CD4-positive, CD25-positive, alpha-beta regulatory T cell (primary cell): ENCODE data around the gene MEGF8. TPM values are rescaled to one million over a fixed set of nuclear protein-coding genes. Genes with fewer than 3 reads are reported as not detected.
A peak's percentile ranks its signal among the peaks of the same experiment; 100 is the strongest.

Experiments
- ATAC-seq, 2 donors: fragments of 150-1000 bp; cut with Tn5 transposase; one replicate each; pipeline ENCODE4 v1.10.0; 2021; ENCODE audit warnings: low read depth in 2 of 2, moderate number of reproducible peaks in 2 of 2, moderate library complexity in 1 of 2
- DNase-seq, 3 donors: peaks; one replicate each; pipeline versions ENCODE4 v3.0.0 to v3.0.0-alpha.2; 2012 to 2022; ENCODE audit warnings: mixed read lengths in 1 of 3
- H3K27ac ChIP-seq: one replicate; pipeline ENCODE4 v1.7.0; 2013; ENCODE audit warnings: mild to moderate bottlenecking, low read length; ENCODE audit not compliant: insufficient read depth, poor library complexity, severe bottlenecking
- H3K27me3 ChIP-seq: one replicate; pipeline ENCODE4 v1.7.0; 2013; ENCODE audit warnings: low read length; ENCODE audit not compliant: control insufficient read depth, insufficient read depth
- H3K36me3 ChIP-seq: one replicate; pipeline ENCODE4 v1.7.0; 2013; ENCODE audit warnings: mild to moderate bottlenecking, low read length, moderate library complexity; ENCODE audit not compliant: control insufficient read depth, insufficient read depth
- H3K4me1 ChIP-seq: 2 replicates; pipeline ENCODE4 v1.7.0; 2013; ENCODE audit warnings: mild to moderate bottlenecking, low read length; ENCODE audit not compliant: insufficient read depth, control insufficient read depth, poor library complexity, severe bottlenecking
- H3K4me3 ChIP-seq: one replicate; pipeline ENCODE4 v1.7.0; 2013; ENCODE audit warnings: low read depth, mild to moderate bottlenecking, low read length, moderate library complexity
- H3K9me3 ChIP-seq, 2 experiments: 1 replicate in 1 of 2; 2 replicates in 1 of 2; pipeline ENCODE4 v1.7.0; 2013; ENCODE audit warnings: low read length in 2 of 2, mild to moderate bottlenecking in 1 of 2, moderate library complexity in 1 of 2; ENCODE audit not compliant: control insufficient read depth in 2 of 2
- H3K27ac Mint-ChIP-seq, 3 donors: one replicate each; pipeline ENCODE4 v1.8.0; 2020 to 2022; ENCODE audit warnings: mild to moderate bottlenecking in 3 of 3, mixed read lengths in 3 of 3, moderate library complexity in 2 of 3
- H3K27me3 Mint-ChIP-seq: one replicate; pipeline ENCODE4 v1.8.0; 2022; ENCODE audit warnings: mild to moderate bottlenecking, mixed read lengths
- H3K36me3 Mint-ChIP-seq: one replicate; pipeline ENCODE4 v1.8.0; 2020; ENCODE audit warnings: mixed read lengths
- H3K4me1 Mint-ChIP-seq, 4 donors: one replicate each; pipeline ENCODE4 v1.8.0; 2020 to 2022; ENCODE audit warnings: mixed read lengths in 4 of 4, mild to moderate bottlenecking in 1 of 4
- H3K4me3 Mint-ChIP-seq, 4 donors: one replicate each; pipeline ENCODE4 v1.8.0; 2020 to 2022; ENCODE audit warnings: mild to moderate bottlenecking in 4 of 4, mixed read lengths in 4 of 4, moderate library complexity in 3 of 4
- H3K9me3 Mint-ChIP-seq, 7 donors: one replicate each; pipeline ENCODE4 v1.8.0; 2020 to 2022; ENCODE audit warnings: mixed read lengths in 7 of 7, mild to moderate bottlenecking in 3 of 7, moderate library complexity in 2 of 7
- polyA plus RNA-seq, 4 donors: library from polyadenylated mRNA; unstranded; fragments of 300-500 nt; fragmentation: Illumina TruSeq; gene quantifications; one replicate each; pipeline ENCODE4 v1.2.3, GENCODE V29; 2021
- total RNA-seq: library from RNA; stranded (reverse); gene quantifications from one replicate; pipeline ENCODE4 v1.2.3, GENCODE V29; 2022

Gene MEGF8
- total and polyA plus RNA-seq, 5 donors from 2014 or later, result 0.18 to 6.5 (median 0.22) TPM

- Mint-ChIP-seq H3K36me3 (peaks cover 5% of the 10 kb centered on the region), H3K27me3 (peaks cover 5% of the 10 kb centered on the region), H3K4me1 (peaks cover 0 to 33% (median 16%) of the 10 kb centered on the region in 4 donors), H3K9me3 (no peaks in the 10 kb centered on the region), H3K4me3 (peak overlapping the region in 1 of 4 donors; percentile 54), H3K27ac (no peak overlapping the region)
- DNase-seq (no peak), ATAC-seq (no peak)
- Histone ChIP-seq H3K9me3 (no peaks in the 10 kb centered on the region), H3K36me3 (peaks cover 43% of the 10 kb centered on the region), H3K27ac (no peak overlapping the region), H3K4me1 (peaks cover 18% of the 10 kb centered on the region), H3K4me3 (no peak overlapping the region), H3K27me3 (no peaks in the 10 kb centered on the region)
Measured at GRCh38 chr19:42288387-42288786, 37.0 kb upstream of the MEGF8 start.

GRCh38 chr19:42288881-42289555 is 36.4 kb upstream of the MEGF8 start:
- Mint-ChIP-seq H3K27ac (no peak overlapping the region), H3K36me3 (peaks cover 5% of the 10 kb centered on the region), H3K4me1 (peaks cover 0 to 34% (median 16%) of the 10 kb centered on the region in 4 donors), H3K27me3 (peaks cover 5% of the 10 kb centered on the region), H3K9me3 (no peaks in the 10 kb centered on the region), H3K4me3 (peak overlapping the region in 1 of 4 donors; percentile 27)
- no peak overlapping the region for H3K4me3 ChIP-seq
- no peak for DNase-seq
- no peak for ATAC-seq
- no peaks in the 10 kb centered on the region for H3K9me3 ChIP-seq
- H3K36me3 ChIP-seq, result peaks cover 49% of the 10 kb centered on the region
- no peaks in the 10 kb centered on the region for H3K27me3 ChIP-seq
- H3K27ac ChIP-seq, result no peak overlapping the region
- H3K4me1 ChIP-seq, result peaks cover 17% of the 10 kb centered on the region

GRCh38 chr19:42289556-42290041 is 35.8 kb upstream of the MEGF8 start:
- H3K27ac Mint-ChIP-seq, result no peak overlapping the region
- no peak overlapping the region for H3K4me3 Mint-ChIP-seq
- DNase-seq, result no peak

GRCh38 chr19:42290136-42290522 is 35.3 kb upstream of the MEGF8 start:
- H3K27me3 Mint-ChIP-seq, result no peaks in the 10 kb centered on the region
- ATAC-seq (no peak), DNase-seq (no peak)
- H3K27ac Mint-ChIP-seq, result no peak overlapping the region
- Histone ChIP-seq H3K9me3 (no peaks in the 10 kb centered on the region), H3K27me3 (no peaks in the 10 kb centered on the region), H3K4me1 (peaks cover 10% of the 10 kb centered on the region), H3K36me3 (peaks cover 54% of the 10 kb centered on the region), H3K4me3 (no peak overlapping the region), H3K27ac (no peak overlapping the region)
- H3K4me1 Mint-ChIP-seq, result peaks cover 0 to 29% (median 10%) of the 10 kb centered on the region in 4 donors
- H3K4me3 Mint-ChIP-seq, result no peak overlapping the region
- H3K36me3 Mint-ChIP-seq, result peaks cover 5% of the 10 kb centered on the region
- no peaks in the 10 kb centered on the region for H3K9me3 Mint-ChIP-seq

More at GRCh38 chr19:42289556-42290041, 35.8 kb upstream of the MEGF8 start:
- ATAC-seq, result no peak
- Histone ChIP-seq H3K9me3 (no peaks in the 10 kb centered on the region), H3K4me1 (peaks cover 15% of the 10 kb centered on the region), H3K27me3 (no peaks in the 10 kb centered on the region), H3K4me3 (no peak overlapping the region), H3K27ac (no peak overlapping the region), H3K36me3 (peaks cover 54% of the 10 kb centered on the region)
- Mint-ChIP-seq H3K9me3 (no peaks in the 10 kb centered on the region), H3K4me1 (peaks cover 0 to 34% (median 15%) of the 10 kb centered on the region in 4 donors), H3K27me3 (peaks cover 5% of the 10 kb centered on the region), H3K36me3 (peaks cover 5% of the 10 kb centered on the region)

- H3K36me3 ChIP-seq, result peaks cover 54% of the 10 kb centered on the region
- Mint-ChIP-seq H3K27me3 (no peaks in the 10 kb centered on the region), H3K4me3 (no peak overlapping the region), H3K4me1 (peaks cover 0 to 24% (median 8%) of the 10 kb centered on the region in 4 donors), H3K36me3 (peaks cover 5% of the 10 kb centered on the region), H3K27ac (no peak overlapping the region), H3K9me3 (no peaks in the 10 kb centered on the region)
- DNase-seq, result peak; percentile 54 to 60 (median 55)
- H3K9me3 ChIP-seq, result no peaks in the 10 kb centered on the region
- no peak overlapping the region for H3K4me3 ChIP-seq
- peaks cover 4% of the 10 kb centered on the region for H3K4me1 ChIP-seq
- ATAC-seq, result peak; percentile 70 to 78
- H3K27me3 ChIP-seq, result no peaks in the 10 kb centered on the region
- H3K27ac ChIP-seq, result no peak overlapping the region
Measured at GRCh38 chr19:42290523-42291434, 34.7 kb upstream of the MEGF8 start.

- DNase-seq (no peak), ATAC-seq (no peak)
- Mint-ChIP-seq H3K27me3 (no peaks in the 10 kb centered on the region), H3K4me1 (peaks cover 0 to 24% (median 8%) of the 10 kb centered on the region in 4 donors), H3K27ac (peak overlapping the region in 2 of 3 donors; percentile 4 to 81), H3K36me3 (peaks cover 5% of the 10 kb centered on the region), H3K4me3 (no peak overlapping the region), H3K9me3 (no peaks in the 10 kb centered on the region)
- H3K27ac ChIP-seq, result no peak overlapping the region
- H3K27me3 ChIP-seq, result no peaks in the 10 kb centered on the region
- no peaks in the 10 kb centered on the region for H3K9me3 ChIP-seq
- H3K4me1 ChIP-seq, result peaks cover 3% of the 10 kb centered on the region
- H3K4me3 ChIP-seq, result no peak overlapping the region
- H3K36me3 ChIP-seq, result peaks cover 54% of the 10 kb centered on the region
Measured at GRCh38 chr19:42291435-42291810, 34.0 kb upstream of the MEGF8 start.

GRCh38 chr19:42292042-42292960 is 33.1 kb upstream of the MEGF8 start:
- peaks cover 54% of the 10 kb centered on the region for H3K36me3 ChIP-seq
- H3K9me3 Mint-ChIP-seq, result no peaks in the 10 kb centered on the region
- ATAC-seq (no peak), DNase-seq (no peak)
- H3K4me3 ChIP-seq, result no peak overlapping the region
- peaks cover 3% of the 10 kb centered on the region for H3K4me1 ChIP-seq
- H3K36me3 Mint-ChIP-seq, result peaks cover 5% of the 10 kb centered on the region
- no peaks in the 10 kb centered on the region for H3K27me3 ChIP-seq
- no peaks in the 10 kb centered on the region for H3K27me3 Mint-ChIP-seq
- no peaks in the 10 kb centered on the region for H3K9me3 ChIP-seq
- H3K27ac Mint-ChIP-seq, result peak overlapping the region in 1 of 3 donors; percentile 81
- H3K4me1 Mint-ChIP-seq, result peaks cover 0 to 24% (median 9%) of the 10 kb centered on the region in 4 donors
- no peak overlapping the region for H3K4me3 Mint-ChIP-seq
- H3K27ac ChIP-seq, result no peak overlapping the region
